ENCODE results near the gene EEF2.
"Not testable (repeated sequence)": the region's sequence is repeated elsewhere in the genome, so short reads cannot be mapped to it uniquely, and the experiment has no call there.

Gene EEF2

GRCh38 chr19:3968556-3969434 is 16.5 kb downstream of the EEF2 start:
- no peak for DNase-seq

GRCh38 chr19:3967983-3968382 is 17.3 kb downstream of the EEF2 start:
- DNase-seq = not testable (repeated sequence)

GRCh38 chr19:3966051-3967017 is 18.9 kb downstream of the EEF2 start:
- no peak for DNase-seq

GRCh38 chr19:3964256-3965194 is 20.7 kb downstream of the EEF2 start:
- no peak for DNase-seq

GRCh38 chr19:3963458-3964255 is 21.6 kb downstream of the EEF2 start:
- no peak for DNase-seq

DNA sequence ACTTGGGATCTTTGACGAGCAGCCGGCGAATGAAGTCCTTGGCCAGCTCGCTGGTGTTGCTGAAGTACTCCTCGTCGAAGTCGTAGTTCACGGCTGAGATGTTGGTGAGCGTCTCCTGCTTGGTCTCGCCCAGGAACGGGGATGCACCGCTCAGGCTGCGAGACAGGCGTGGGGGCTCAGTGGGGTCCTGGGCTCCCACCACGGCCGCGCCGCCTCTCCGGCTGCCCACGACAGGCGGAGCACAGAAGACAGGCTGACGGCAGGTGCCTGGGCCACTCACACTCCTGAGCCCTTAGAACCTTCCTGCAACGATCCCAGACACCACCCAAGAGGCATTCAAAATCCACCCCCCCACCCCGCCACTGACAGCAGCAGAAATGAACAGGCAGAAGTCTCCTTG is 24.3 kb downstream of the EEF2 start:
- no peak for DNase-seq

DNA sequence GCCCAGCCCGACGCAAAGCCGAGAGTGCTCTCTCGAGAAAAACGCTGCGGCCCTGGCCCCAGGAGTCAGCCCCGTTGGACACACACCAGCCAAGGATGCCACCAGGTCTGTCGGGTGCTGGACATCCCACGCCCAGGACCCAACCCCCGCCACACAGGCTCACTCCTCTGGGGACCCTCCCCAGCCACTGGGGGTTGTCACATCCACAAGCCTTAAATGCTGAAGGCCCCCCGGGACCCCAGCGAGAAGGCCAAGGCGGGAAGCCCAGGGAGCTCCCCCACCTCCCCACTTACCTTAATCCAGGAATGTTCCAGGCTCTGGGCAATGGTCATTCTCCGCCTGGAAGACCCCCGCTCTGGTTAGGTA is 25.5 kb downstream of the EEF2 start:
- DNase-seq = no peak

DNA sequence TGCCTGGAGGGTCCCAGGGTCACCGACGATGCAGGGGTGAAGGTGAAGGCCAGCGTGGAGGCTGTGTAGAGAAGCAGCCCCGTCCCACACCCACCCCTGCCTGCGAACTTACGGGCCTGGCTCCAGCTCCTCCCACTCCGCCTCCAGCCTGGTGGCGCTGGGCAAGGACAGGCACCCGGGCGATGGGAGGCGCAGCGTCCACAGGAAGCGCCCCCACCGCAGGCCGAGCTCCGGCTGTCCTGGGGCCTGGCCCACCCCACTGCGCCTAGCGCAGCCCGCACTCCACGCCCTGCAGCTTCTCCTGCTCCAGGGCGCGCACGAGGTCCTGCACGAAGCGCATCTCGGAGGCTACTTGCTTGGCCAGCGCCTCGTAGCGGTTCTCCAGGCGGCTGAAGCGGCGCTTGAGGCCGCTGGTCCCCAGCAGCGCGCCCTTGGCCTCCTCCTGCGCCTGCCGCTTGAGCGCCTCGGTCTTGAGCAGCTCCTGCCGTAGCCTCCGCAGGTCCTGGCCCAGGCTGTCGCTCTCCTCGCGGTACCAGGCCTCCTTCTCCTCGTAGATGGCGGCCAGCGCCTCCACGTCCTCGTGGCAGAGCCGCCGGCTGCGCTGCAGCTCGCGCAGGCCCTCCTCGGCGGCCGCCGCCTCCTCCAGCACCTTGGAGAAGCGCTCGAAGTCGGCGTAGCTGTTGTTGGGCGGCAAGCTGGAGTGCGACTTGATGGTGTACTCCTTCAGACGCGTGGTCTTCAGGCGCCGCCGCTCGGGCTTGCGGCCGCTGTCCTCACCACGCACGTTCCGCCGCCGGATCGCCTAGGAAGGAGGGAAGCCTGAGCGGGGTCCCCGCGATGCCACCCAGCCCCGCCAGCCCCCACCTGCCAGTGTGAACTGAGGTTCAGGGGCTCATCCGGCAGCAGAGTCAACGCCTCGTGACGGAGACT is 26.2 kb downstream of the EEF2 start:
- no peak for DNase-seq

- DNase-seq = no peak
Observed at GRCh38 chr19:3955688-3956087, 29.6 kb downstream of the EEF2 start.

DNA sequence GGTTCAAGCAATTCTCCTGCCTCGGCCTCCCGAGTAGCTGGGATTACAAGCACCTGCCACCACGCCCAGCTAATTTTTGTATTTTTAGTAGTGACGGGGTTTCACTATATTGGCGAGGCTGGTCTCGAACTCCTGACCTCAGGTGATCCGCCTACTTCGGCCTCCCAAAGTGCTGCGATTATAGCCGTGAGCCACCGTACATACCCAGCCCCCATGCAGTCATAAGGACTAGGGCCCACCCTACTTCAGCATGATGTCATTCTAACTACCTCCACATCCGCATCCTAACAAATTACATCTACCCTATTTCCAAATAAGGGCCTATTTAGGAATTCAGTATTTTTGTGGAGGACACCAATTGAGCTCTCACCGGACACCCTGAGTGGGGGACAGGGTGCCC is 30.0 kb downstream of the EEF2 start:
- DNase-seq = not testable (repeated sequence)

GRCh38 chr19:3954107-3954506 is 31.2 kb downstream of the EEF2 start:
- DNase-seq = no peak

GRCh38 chr19:3952755-3953276 is 32.4 kb downstream of the EEF2 start:
- not testable (repeated sequence) for DNase-seq

- peak; percentile 21 for DNase-seq
Observed at GRCh38 chr19:3950871-3951861, 34.1 kb downstream of the EEF2 start.

- DNase-seq = no peak
Observed at GRCh38 chr19:3949997-3950859, 35.0 kb downstream of the EEF2 start.

DNA sequence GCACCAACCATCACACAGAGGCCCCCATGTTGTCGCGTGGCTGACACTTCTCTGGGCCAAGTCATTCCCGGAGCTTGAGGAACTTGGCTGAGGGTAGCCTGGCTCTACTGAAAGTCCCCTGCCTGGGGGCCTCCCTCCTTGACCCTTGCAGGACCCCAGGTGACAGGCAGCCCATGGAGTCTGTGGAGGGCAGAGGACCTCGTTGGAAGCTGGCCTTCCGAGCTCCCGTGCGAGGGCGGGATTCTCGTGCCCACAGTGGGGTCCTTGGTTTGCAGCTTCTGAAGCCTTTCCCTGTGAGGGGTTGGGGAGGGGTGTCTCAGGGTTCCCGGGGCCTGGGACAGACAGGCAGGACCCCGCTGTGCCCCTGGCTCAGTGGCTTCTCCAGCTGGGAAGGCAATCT is 36.0 kb downstream of the EEF2 start:
- no peak for DNase-seq

DNA sequence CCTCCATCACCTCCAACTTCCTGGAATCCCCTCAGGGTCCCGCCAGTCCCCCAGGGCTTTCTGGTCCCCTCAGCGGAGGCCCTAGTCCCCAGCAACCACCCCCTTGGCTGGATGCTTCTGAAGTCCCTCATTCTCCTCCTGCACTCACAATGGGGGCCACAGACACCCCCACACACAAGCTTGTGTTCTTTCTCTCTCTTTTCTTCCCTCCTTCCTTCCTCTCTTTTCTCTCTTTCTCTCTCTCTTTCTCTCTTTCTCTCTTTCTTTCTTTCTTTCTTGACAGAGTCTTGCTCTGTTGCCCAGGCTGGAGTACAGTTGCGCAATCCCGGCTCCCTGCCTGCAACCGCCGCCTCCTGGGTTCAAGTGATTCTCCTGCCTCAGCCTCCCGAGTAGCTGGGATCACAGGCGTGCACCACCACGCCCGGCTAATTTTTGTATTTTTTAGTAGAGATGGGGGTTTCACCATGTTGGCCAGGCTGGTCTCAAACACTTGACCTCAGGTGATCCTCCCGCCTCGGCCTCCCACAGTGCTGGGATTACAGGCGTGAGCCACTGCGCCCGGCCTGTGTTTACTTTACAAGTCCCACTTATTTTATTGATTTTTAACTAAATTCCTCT is 37.8 kb downstream of the EEF2 start:
- not testable (repeated sequence) for DNase-seq

- no peak for DNase-seq
Observed at GRCh38 chr19:3945838-3946237, 39.4 kb downstream of the EEF2 start.

Data from activated gamma-delta T cell treated with Interleukin-2 at 50 U/mL for 16 hours (primary cell).